Uterus (tissue), 4 donors: Measurements from ENCODE around the gene IQSEC3. TPM values are rescaled to one million over a fixed set of nuclear protein-coding genes. Genes with fewer than 3 reads are reported as not detected.
A peak's percentile ranks its signal among the peaks of the same experiment; 100 is the strongest.
"Not testable (repeated sequence)": the region's sequence is repeated elsewhere in the genome, so short reads cannot be mapped to it uniquely, and the experiment has no call there.

ENCODE experiments used
- DNase-seq, 2 donors: peaks; one replicate each; pipeline ENCODE4 v3.0.0-alpha.2; 2019 to 2020
- H3K27ac ChIP-seq, 2 donors: fragments of 200-600 bp; sonication (generic); 1 replicate in 1 of 2; 2 replicates in 1 of 2; pipeline ENCODE4 v1.5.1; 2016 to 2018
- H3K27me3 ChIP-seq, 2 donors: fragments of 200-600 bp; sonication (generic); one replicate each; pipeline ENCODE4 v1.5.1; 2018 to 2019; ENCODE audit warnings: control low read depth in 1 of 2
- H3K36me3 ChIP-seq, 2 donors: fragments of 200-600 bp; sonication (generic); one replicate each; pipeline ENCODE4 v1.5.1; 2019; ENCODE audit warnings: control low read depth in 1 of 2
- H3K4me1 ChIP-seq, 2 donors: fragments of 200-600 bp; sonication (generic); one replicate each; pipeline ENCODE4 v1.5.1; 2018 to 2019; ENCODE audit warnings: control low read depth in 1 of 2
- H3K4me3 ChIP-seq, 2 donors: fragments of 200-600 bp; sonication (generic); 1 replicate in 1 of 2; 2 replicates in 1 of 2; pipeline ENCODE4 v1.5.1; 2018 to 2019; ENCODE audit warnings: mild to moderate bottlenecking in 1 of 2
- H3K9me3 ChIP-seq, 2 donors: fragments of 200-600 bp; sonication (generic); one replicate each; pipeline ENCODE4 v1.5.1; 2019; ENCODE audit warnings: control low read depth in 1 of 2
- POLR2A ChIP-seq, 2 donors: fragments of 450-650 bp; IDR thresholded peaks; one replicate each; pipeline ENCODE4 v1.6.1; 2016; ENCODE audit warnings: antibody characterized with exemption in 2 of 2, mild to moderate bottlenecking in 1 of 2, moderate library complexity in 1 of 2
- intact Hi-C: fragments of 100-400 bp; cut with DNase I; formaldehyde crosslinking; loops from one replicate; pipeline ENCODE4 v1.15.1; 2023; ENCODE audit warnings: low total_unique reads
- total RNA-seq, 4 donors: library from RNA; depleted of rRNA in 3 of 4; stranded (reverse); fragments of >200 nt in 3 of 4; gene quantifications; one replicate each; pipeline versions ENCODE4 v1.1.0 to v1.2.4, GENCODE V29; 2014 to 2023
- TF ChIP-seq, protein P1 (sequence below), 4 experiments: fragments of 200-600 bp in 2 of 4; fragments of 450-650 bp in 2 of 4; sonication (generic) in 2 of 4; IDR thresholded peaks; one replicate each; pipeline ENCODE4 v1.5.1; 2016 to 2019; ENCODE audit warnings: antibody characterized with exemption in 4 of 4, mild to moderate bottlenecking in 2 of 4, moderate library complexity in 1 of 4
- donor health status: DM: yes; HTN: yes; CAD: no.

The IQSEC3 gene
- total RNA-seq, 4 donors from 2014 or later, result under 0.01 to 2.9 (median 1.3) TPM

DNA sequence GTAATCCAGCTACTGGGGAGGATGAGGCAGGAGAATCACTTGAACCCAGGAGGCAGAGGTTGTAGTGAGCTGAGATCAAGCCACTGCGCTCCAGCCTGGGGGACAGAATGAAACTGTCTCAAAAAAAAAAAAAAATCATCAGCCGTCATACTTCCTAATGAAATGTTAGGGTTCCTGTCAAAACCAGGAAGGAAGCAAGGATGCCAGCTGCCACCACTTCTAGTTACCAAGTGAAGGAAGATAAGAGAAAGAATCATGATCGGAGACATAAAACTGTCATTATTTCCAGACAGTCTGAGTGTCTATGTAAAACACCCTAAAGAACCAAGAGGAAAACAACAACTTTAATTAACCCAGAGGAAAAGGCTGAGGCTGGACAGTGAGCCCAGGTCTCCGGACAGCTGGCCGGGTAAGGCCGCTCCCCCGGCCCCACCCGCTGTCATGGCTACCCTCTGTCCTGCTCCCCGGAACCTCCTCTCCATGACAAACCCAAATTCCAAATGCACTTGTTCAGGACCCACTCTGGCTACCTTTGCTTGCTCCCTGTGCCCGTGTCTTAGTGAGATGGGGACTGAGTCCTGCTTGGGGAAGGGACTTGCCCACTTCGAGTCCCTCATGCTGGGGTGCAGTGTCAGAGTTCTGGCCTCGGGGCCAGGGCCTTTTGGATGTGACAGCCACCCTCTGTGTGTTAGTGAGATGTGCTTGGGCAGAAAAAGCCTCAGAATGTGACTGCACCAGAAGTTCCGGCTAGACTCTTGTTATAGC lies 118.4 kb downstream of the IQSEC3 start:
- Histone ChIP-seq H3K4me3 (no peak overlapping the region), H3K27me3 (no peaks in the 10 kb centered on the region), H3K36me3 (no peaks in the 10 kb centered on the region), H3K4me1 (no peaks in the 10 kb centered on the region), H3K27ac (no peak overlapping the region), H3K9me3 (no peaks in the 10 kb centered on the region)
- TF ChIP-seq, protein P1, sequence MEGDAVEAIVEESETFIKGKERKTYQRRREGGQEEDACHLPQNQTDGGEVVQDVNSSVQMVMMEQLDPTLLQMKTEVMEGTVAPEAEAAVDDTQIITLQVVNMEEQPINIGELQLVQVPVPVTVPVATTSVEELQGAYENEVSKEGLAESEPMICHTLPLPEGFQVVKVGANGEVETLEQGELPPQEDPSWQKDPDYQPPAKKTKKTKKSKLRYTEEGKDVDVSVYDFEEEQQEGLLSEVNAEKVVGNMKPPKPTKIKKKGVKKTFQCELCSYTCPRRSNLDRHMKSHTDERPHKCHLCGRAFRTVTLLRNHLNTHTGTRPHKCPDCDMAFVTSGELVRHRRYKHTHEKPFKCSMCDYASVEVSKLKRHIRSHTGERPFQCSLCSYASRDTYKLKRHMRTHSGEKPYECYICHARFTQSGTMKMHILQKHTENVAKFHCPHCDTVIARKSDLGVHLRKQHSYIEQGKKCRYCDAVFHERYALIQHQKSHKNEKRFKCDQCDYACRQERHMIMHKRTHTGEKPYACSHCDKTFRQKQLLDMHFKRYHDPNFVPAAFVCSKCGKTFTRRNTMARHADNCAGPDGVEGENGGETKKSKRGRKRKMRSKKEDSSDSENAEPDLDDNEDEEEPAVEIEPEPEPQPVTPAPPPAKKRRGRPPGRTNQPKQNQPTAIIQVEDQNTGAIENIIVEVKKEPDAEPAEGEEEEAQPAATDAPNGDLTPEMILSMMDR (IDR thresholded peaks at IDR 0.05), result no peak
- no peak for TF ChIP-seq POLR2A (IDR thresholded peaks at IDR 0.05)
- DNase-seq, result no peak
- intact Hi-C loops, result no loop called here

DNA sequence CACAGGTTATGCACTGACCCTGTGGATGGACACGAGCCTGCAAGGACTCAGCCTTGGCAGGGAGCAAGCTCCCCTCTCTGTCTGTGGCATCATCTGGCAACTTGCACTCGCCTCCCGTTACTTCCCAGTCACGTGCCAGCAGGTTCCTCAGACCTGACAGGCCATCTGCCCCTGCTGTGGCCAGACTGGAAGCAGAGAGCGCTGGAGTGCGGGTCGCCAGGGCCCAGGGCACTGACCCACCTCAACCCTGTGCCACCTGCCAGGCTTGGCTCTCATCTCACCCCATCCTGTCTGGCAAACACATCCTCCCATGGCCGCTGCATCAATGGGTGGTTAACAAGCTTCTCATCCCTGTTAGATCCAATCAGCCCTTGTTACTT lies 119.0 kb downstream of the IQSEC3 start:
- Histone ChIP-seq H3K36me3 (no peaks in the 10 kb centered on the region), H3K4me1 (no peaks in the 10 kb centered on the region), H3K27ac (no peak overlapping the region), H3K9me3 (no peaks in the 10 kb centered on the region), H3K27me3 (no peaks in the 10 kb centered on the region), H3K4me3 (no peak overlapping the region)
- DNase-seq, result no peak
- intact Hi-C loops, result no loop called here
- TF ChIP-seq, protein P1 (IDR thresholded peaks at IDR 0.05), result no peak
- no peak for TF ChIP-seq POLR2A (IDR thresholded peaks at IDR 0.05)

DNA sequence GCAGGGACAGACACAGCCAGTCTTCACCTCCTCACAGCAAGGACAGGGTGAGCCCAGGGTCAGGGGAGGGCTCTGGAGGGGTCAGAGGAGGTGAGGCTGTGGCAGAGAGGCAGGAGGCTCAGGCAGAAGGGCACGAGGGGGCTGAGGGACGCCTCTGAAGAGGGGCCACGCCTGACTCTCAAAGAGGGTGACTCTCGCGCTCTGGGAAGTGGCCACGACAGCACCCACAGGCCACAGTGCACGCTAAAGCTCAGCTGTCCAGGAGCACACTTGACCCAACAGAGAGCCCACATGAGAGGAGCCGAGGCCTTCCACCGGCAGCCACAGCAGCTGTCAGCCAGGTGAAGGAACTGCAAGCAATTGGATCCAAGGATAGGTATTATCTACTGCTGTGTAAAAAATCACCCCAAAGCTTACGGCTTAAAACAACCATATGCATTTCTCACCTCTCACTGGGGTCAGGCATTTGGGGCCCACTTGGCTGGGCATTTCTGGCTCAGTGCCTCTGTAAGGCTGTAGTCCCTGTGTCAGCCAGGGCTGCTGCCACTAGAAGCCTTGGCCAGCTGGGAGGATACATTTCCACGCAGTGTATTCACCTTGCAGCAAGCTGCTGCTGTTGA lies 119.5 kb downstream of the IQSEC3 start:
- DNase-seq, result no peak
- Histone ChIP-seq H3K4me1 (no peaks in the 10 kb centered on the region), H3K27me3 (no peaks in the 10 kb centered on the region), H3K36me3 (no peaks in the 10 kb centered on the region), H3K9me3 (no peaks in the 10 kb centered on the region), H3K4me3 (no peak overlapping the region), H3K27ac (no peak overlapping the region)
- no peak for TF ChIP-seq POLR2A (IDR thresholded peaks at IDR 0.05)
- TF ChIP-seq, protein P1 (IDR thresholded peaks at IDR 0.05), result no peak
- intact Hi-C loops, result no loop called here

DNA sequence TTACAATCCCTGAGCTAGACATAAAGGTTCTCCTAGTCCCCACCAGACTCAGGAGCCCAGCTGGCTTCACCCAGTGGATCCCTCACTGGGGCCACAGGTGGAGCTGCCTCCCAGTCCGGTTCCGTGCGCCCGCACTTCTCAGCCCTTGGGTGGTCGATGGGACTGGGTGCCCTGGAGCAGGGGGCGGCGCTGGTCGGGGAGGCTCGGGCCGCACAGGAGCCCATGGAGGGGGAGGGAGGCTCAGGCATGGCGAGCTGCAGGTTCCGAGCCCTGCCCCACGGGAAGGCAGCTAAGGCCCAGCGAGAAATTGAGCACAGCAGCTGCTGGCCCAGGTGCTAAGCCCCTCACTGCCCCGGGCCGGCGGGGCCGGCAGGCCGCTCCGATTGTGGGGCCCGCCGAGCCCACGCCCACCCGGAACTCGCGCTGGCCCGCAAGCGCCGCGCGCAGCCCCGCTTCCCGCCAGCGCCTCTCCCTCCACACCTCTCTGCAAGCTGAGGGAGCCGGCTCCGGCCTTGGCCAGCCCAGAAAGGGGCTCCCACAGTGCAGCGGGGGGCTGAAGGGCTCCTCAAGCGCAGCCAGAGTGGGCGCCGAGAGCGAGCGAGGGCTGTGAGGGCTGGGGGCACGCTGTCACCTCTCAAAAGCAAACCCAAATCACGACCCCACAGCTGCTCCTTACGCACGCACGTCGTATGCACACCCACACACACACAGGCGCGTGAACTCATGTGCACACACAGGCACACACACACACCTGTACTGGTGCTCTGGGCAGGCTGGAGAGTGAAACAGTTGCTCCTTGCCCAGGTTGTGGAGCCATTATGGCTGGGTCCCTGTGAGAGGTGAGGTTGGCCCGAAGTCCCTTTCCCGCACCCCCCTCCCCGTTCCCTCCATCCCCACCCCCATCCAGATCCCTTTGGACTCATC lies 121.7 kb downstream of the IQSEC3 start:
- H3K27ac ChIP-seq, H3K9me3 ChIP-seq, H3K27me3 ChIP-seq, H3K36me3 ChIP-seq, intact Hi-C loops, DNase-seq, H3K4me1 ChIP-seq: not testable (repeated sequence)
- peak overlapping the region; percentile 39 to 40 for H3K4me3 ChIP-seq

DNA sequence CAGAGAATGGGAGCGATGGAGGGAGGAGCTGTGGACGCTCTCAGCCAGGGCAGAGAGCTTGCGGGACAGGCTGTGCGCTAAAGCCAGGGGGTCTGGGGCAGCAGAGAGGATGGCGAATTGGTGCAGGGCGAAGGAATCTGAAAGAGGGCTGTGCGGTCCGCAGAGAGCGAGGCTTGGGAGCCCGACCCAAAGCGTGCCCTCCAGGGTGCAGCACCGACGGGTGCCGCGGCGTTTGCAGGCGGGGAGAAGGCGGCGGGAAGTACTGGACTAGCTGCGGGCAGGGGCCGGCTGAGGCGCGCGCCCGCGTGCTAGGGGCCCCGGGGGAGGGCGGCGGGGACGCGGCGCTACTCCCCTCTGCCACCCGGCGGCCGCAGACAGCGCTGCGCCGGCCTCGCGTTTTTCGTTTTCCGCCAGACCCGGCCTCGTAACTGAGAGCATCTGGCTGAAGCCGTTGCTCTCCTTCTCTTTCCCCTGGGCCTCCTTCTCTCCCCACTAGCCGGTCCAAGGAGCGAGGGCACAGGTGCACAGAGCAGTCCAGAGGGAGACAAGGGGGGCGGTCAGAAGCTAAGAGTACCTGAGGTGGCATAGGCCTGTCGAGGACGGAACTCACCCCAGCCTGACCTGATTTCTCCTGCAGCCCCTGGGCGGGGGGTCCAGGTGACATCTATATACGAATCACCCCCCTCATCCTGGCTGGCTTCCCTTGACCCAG lies 122.5 kb downstream of the IQSEC3 start:
- intact Hi-C loops, result no loop called here
- no peaks in the 10 kb centered on the region for H3K9me3 ChIP-seq
- no peak overlapping the region for H3K27ac ChIP-seq
- H3K4me3 ChIP-seq, result peak overlapping the region; percentile 39 to 40
- H3K27me3 ChIP-seq, result no peaks in the 10 kb centered on the region
- TF ChIP-seq, protein P1 (IDR thresholded peaks at IDR 0.05), result peak; percentile 63 to 88 (median 80)
- no peak for TF ChIP-seq POLR2A (IDR thresholded peaks at IDR 0.05)
- peak in 1 of 2 donors; percentile 52 for DNase-seq
- no peaks in the 10 kb centered on the region for H3K36me3 ChIP-seq
- H3K4me1 ChIP-seq, result no peaks in the 10 kb centered on the region
